ENCODE results near the gene CTXN1.

Gene CTXN1

GRCh38 chr19:7879836-7880235 is 46.1 kb downstream of the CTXN1 start:
- DNase-seq (ENCODE audit: insufficient read length, low spot score): no peak
- FAIRE-seq: peak; percentile 49

- FAIRE-seq (no peak), DNase-seq (ENCODE audit: insufficient read length, low spot score) (no peak)
Measured at GRCh38 chr19:7879111-7879807, 46.7 kb downstream of the CTXN1 start.

- DNase-seq (ENCODE audit: insufficient read length, low spot score) (no peak), FAIRE-seq (no peak)
Measured at GRCh38 chr19:7877249-7877836, 48.6 kb downstream of the CTXN1 start.

- FAIRE-seq: no peak
- no peak for DNase-seq (ENCODE audit: insufficient read length, low spot score)
Measured at GRCh38 chr19:7874897-7875273, 51.0 kb downstream of the CTXN1 start.
